HG03025 (cell line): ENCODE data around the gene ATN1.

Source experiments
- ATAC-seq: cut with Tn5 transposase; IDR thresholded peaks from one replicate; pipeline ENCODE4 v1.9.1; 2021; ENCODE audit warnings: mild to moderate bottlenecking, moderate library complexity; ENCODE audit not compliant: unreplicated experiment, low FRiP score

Gene ATN1

DNA sequence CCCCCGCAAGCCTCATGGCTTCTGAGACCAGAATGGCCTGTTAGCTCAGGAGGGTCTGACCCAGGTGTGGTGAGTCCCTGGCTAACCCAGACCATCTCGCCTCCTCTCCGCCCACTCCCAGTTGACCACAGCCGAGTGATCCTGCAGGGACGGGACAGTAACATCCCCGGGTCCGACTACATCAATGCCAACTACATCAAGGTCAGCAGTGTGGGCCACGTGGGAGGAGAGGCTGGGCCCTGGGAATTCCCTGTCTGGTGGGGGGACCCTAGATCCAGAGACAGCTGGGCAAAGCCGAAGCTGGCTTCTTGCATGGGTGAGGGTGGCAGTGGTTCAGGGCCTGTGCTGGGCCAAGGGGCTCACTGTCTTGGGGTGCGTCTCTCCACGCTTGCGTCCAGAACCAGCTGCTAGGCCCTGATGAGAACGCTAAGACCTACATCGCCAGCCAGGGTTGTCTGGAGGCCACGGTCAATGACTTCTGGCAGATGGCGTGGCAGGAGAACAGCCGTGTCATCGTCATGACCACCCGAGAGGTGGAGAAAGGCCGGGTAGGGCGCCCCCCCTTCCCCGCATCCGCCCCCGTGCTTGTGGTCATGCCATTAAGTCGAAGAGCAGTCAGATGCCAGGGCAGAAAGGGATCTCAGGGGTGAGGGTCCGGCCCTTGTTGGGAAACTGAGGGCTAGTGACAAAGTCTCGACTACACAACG is 28.4 kb downstream of the ATN1 start:
- ATAC-seq = no peak

DNA sequence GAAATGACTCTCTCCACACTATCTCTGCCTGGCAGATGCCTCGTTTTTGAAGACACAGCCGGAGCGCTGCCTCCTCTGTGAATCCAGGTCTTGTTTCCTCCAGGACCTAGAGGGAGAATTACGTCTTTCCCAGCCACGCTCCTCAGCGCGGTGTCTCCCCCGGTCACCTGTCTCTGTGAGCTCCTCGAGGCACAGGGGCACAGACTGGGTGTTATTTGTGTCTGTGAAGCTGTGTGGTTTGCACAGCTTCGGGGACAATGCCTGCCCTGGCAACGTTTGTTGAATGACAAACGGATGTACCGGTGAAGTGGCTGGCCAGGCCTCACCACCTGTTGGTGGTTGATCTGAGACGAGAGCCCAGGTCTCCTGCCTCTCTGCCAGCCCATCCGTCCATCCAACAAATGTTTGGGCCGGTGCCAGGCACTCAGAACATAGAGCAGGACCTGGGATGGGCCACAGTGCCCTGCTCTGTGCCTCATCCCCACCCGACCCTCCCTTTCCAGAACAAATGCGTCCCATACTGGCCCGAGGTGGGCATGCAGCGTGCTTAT is 29.5 kb downstream of the ATN1 start:
- no peak for ATAC-seq

DNA sequence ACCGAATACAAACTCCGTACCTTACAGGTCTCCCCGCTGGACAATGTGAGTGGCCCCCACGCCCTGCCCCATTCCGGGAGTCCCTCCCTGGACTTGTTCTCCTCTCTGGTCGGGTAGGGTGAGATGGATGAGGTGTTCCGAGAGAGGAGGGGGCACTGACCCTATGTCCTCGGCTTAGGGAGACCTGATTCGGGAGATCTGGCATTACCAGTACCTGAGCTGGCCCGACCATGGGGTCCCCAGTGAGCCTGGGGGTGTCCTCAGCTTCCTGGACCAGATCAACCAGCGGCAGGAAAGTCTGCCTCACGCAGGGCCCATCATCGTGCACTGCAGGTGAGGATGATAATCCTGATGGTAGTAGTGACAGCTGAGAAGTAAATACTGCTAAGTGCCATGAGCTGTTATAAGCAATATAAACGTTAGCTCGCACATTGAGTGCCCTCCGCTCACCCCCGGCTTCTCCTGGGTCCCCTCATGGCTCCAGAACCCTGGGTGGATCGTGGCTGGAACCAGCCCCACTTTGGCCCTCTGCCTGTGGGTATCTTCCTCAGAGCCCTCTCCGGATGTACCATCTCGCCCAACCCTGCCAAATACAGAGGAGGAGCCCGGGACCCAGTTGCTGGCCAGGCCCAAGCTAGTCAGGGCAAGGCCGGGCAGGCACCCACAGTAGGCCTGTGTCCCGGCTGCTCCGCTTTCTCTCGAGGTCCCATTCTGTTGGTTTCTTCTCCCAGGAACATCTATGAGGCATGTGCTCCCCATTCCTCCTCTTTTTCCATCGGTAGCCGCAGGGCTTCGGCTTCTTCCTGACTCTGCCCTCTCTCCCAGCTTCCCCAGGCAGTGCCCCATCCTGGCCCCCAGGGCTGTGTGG is 30.2 kb downstream of the ATN1 start:
- no peak for ATAC-seq

DNA sequence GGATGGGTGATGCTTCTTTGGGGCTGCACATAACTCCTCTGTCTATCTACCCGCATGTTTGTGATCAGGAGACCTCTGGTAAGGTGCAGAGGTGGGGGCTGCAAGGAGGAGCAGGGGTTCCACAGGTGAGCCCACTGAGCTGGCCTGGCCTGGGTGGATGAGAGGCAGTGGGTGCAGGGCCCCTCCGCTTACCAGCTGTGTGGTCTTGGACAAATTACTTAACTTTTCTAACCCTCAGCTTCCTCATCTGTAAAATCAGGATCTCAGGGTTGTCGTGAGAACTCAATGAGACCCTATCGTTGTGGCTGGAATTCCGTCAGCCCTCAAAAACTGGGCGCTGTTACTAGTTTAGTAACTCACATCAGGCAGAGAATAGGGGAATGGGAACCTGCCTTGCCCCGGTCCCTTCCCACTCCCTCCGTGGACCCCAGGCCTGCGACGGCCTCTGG is 30.9 kb downstream of the ATN1 start:
- ATAC-seq = no peak

DNA sequence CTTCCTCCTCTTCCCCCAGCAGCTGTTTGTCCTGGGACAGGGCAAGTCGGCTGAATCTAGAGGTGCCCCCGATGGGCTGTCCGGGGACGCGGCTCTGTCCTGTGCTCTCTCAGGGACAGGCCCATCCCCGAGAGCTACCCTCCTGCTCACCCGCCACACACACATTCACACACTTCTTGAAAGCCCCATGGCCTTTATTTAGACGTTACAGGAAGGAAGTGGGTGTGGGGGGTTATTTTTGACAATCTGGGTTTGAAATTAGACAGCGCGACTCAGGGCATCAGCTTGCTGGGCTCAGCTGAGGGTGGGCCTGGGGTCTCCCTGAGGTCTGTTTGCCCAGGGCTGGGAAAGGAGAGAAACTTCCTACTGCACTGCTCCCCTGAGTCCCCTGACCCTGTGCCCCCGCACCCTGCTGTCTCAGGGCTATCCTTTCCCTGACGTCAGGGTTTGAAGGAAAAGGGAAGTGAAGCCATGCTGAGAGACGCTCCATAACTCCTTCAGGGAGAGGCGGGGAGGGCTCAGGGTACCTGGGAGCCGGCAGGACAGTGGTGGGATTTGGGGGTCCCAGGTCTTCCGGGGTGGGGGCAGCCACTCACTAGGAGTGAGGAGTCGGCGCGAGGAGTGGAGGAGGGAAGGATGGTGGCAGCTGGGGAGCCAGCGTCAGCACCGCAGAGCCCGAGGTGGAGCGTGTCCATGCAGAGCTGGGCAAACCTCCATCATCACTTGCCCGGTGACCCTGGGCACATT is 31.5 kb downstream of the ATN1 start:
- peak; percentile 40 for ATAC-seq

DNA sequence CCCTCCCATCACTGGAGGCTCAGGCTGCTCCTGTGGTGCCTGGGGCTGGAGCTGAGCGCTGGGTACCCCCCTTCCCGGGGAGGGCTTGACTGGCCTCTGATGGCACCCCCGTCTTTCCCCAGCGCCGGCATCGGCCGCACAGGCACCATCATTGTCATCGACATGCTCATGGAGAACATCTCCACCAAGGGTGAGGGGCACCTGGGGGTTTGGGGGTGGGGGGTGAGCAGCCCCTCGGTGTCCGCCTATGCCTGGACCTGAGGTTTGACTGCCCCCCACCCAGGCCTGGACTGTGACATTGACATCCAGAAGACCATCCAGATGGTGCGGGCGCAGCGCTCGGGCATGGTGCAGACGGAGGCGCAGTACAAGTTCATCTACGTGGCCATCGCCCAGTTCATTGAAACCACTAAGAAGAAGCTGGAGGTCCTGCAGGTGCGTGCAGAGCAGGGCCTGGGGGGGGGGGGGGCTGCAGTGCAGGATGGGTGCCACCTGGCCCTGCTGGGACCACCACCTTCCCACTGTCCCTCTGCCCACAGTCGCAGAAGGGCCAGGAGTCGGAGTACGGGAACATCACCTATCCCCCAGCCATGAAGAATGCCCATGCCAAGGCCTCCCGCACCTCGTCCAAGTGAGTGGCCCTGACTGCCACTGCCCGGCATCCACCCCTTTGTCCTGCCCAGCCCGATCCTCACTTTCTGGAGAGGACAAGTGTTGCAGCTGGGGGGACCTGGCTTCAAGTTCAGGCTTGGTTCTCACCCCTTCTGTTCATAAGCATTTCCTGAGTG is 32.2 kb downstream of the ATN1 start:
- no peak for ATAC-seq

DNA sequence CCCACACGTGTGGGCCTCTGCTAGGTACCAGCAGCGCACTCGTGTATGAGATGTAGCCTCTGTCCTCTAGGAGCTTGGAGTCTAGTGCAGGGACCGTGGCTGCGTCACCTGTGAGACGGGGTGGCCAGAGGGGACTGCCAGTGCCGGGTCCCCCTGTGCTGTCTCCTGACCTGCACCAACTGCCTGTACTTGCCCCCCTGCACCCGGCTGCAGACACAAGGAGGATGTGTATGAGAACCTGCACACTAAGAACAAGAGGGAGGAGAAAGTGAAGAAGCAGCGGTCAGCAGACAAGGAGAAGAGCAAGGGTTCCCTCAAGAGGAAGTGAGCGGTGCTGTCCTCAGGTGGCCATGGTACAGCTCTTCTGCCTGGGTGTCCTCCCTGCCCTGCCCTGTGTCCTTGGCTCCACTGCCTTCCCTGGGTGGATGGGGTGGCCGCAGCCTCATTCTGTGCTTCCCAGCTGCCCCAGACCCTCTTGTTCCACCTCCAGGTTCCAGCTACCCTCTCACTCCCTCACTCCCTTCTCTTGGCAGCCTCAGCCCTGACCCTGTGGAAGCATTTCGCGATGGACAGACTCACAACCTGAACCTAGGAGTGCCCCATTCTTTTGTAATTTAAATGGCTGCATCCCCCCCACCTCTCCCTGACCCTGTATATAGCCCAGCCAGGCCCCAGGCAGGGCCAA is 33.0 kb downstream of the ATN1 start:
- no peak for ATAC-seq

DNA sequence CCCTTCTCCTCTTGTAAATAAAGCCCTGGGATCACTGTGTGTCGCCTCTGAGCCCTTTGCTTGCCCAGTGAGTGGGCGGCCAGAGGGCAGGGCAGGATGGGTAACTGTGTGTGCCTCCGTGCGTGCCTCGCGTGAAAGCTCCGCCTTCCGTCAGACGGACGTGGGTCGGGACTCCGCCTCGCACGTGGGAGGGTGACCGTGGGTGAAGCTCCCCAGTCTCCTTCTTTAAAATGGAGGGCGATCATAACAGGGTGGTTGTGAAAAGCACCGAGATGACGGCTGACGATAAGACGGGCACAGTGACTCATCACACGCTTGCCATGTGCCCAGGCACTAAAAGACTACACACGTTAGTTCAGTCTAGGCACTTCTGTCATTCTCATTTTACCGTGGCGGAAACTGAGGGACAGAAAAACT is 33.5 kb downstream of the ATN1 start:
- no peak for ATAC-seq

DNA sequence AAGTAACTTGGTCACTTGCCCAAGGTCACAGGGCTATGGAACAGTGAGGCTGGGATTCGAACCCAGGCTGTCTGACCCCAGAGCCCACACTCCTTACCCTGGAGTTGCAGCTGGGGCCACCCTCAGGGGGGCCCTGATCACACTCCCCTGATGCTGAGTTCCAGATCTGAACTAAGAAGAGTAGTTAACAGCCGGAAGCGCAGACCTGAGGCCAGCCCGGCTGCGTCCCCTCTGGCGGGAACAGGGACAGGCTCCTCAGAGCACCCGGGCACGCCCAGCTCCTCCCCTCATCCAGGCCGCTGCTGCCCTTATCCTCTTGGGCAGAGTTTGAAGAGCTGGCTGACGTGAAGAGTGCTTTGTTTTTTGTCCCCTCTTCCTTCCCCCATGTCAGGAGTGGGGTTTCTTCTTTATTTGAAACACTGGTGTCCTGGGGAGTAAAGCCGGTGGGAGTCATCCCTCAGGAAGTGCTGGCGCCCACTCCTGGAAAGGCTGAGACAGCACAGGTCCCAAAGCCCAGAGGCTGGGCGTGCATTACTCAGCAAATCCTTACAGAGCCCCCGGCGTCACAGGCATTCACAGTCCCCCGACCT is 34.0 kb downstream of the ATN1 start:
- ATAC-seq = no peak

DNA sequence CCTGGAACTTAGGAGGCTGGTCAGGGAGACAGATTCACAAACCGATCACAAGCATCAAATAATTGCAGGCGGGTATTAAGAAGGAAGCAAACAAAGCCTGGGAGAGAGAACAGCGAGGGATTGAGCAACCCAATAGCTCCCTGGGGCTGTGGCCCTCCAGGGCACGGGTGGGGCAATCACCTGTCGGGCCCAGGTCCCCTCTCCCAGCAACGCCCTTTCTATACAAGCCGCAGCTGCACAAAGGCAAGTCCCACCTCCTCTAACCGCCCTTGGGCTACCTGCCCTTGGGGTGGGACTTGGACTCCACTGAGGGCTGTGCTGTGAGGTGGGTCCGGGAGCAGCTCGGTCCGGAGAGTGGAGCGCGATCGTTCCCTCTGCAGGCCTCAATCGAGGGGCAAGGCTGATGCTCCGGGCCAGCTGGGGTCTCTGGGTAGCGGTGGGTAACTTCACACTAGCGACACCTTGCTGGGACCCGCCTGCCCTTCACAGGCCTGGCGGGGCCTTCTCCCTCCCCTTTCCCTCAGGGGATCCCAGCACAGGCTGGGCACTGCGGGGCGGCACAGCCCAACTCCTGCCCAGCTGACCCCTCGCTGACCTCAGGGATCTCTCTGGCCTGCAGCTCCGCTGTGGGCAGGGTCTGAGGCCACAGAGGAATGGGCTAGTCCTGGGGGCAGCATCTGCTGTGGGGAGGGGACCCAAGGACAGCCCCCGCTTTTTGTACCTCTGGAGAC is 34.7 kb downstream of the ATN1 start:
- ATAC-seq = no peak

DNA sequence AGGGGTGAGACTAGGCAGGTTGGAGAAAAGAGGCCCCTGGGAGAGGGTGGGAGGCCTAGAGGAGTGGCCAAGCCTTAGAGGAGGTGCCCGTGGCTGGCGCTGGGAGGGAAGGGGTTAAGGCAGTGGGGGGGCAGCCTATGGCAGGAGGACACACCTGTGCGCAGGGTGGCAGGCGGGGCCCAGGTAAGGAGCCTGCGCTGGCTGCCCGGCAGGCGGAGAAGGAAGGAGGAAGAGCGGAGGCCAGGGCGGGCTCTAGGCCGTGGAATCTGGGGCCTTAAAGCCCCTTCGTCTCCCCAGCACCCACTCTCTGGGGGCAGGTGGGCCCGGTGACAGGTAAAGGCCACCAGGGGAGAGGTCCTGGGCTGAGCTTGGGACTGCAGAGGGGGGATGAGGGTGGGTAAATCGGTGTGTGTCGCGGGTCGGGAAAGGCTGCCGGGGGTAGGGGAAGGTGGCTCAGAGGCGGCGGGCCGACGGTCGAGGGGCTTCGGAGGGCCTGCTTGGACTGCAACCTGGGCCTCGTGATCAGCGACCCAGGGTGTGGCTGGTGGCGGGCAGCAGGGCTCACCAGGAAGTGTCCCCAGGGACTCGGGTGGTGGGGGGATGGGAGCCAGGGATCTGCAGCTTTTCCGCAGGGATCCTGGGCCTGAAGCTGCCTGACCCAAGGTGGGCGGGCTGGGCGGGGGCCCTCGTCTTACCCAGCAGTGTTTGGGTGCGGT is 35.4 kb downstream of the ATN1 start:
- no peak for ATAC-seq

DNA sequence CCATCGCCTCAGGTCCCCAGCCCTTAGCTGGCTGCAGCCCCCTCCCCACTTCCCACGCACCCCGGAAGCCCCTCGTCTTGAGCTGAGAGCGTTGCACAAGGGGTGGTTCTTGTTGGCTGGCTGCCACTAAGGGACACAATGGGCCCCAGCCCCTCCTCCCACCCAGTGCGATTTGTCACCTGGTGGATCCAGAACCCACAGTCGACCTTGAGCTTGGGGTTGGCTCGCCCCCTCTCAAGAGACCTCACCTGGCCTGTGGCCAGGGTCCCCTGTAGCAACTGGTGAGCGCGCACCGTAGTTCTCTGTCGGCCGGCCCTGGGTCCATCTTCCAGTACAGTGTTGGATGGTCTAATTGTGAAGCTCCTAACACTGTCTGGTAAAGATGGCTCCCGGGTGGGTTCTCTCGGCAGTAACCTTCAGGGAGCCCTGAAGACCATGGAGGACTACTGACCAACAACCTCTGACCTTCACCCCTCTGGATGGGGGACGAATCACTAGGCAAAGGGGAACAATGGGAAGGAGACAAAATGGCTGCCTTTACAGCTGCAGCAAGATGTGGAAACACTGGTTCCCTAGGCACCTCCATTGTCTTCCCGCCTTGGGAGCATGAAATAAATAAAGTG is 36.1 kb downstream of the ATN1 start:
- no peak for ATAC-seq

DNA sequence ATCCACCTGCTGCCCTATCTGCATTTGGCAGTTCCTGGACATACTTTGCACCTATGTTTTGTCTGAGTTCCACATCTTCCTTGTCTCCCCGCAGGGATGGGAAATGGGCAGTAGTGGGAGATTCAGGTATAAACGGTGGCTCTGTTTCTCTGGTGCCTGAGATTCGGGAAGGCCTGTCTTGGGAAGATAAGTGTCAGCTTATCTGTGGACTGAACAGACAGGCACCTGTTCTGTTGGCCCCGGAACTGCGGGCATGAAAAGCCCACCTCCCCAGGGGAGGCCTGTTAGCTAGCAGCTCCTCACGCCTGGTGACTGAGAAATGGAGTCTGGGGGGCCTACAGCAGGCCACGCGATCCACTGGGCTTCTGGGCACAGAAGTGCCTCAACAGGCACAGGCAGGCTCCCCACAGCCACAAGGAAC is 36.9 kb downstream of the ATN1 start:
- ATAC-seq = no peak

DNA sequence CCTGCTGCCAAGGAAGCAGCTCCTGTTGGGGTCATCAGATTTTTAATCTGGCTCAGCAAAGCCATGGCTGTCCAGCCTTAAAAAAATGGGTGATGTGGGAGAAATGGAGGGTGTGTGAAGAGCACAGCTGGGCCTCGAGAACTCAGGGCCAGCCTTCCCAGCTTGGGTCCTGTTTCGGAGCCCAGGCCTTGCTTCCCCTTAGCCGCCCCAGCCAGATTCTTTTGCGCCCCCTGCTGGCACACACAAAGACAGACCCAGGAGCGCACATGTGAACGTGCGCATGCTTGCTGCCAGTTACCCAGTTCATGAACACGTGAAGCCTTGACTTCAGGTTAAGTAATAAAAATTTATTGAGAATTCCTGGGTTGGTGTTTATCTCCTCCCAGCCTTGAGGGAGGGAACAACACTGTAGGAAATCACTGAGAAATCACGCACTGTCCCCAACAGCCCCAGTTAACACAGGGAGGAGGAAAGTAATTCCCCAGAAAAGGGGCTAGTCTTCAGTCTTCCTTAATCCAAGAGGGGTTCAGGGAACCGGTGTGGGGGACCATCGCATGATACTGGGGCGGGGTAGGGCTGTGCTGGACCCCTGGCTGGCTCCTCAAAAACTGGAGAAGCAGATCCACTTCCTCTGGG is 37.4 kb downstream of the ATN1 start:
- ATAC-seq = no peak

DNA sequence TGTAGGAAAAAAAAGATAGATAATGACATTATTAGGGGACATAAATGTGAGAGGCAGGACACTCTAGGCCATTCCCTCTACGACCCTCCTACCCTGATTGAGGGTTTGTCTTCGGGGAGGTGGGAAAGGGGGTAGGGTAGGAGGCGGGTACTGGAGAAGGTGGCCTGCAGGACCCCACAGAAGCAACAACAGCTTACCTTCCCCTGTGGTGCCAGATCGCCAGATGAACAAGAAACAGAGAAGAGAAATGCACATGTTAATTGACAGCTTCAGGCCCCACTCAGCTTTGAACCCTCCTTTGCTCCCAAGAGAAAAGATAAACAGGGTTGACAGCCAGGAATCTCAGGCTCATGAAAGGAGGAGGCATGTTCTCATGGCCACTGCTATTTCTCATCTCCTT is 38.0 kb downstream of the ATN1 start:
- no peak for ATAC-seq

DNA sequence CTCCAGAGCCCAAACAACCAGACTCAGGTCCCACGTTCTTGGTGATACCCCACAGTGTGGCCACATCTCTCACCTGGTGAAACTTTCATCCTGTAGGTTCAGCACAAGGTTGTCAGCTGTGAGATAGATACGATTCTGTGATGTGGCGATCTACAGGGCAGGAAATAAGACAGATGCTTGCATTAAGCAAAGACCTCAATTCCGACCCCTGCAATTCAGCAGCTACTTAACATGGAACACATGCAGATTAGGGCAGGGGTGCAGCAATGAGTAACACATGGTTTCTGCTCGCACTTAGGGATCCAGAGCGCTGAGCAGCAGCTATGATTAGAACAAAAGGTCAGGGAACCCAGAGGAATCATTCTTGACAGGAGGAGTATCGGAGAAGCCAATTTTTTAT is 38.6 kb downstream of the ATN1 start:
- ATAC-seq = no peak

DNA sequence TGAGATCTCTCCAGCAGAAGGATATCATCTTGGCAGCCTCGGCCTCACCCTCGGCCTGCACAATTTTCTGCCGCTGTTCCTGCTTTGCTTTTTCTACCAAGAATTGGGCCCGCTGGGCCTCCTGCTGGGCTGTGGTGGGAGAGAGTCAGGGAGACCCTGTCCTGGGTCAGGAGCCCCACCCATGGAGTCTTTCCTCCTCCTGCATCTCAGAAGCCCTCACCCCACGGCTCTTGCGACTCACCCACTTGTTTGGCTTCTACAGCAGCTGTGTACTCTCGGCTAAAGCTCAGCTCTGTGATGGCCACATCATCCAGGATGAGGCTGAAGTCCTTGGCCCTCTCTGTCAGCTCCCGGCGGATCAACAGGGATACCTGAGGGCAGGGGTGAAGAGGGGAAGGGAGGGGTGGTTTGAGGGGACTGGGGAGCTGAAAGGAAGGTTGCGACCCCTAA is 39.9 kb downstream of the ATN1 start:
- ATAC-seq = no peak
